ENCODE data around the gene KCNK3.

DNA sequence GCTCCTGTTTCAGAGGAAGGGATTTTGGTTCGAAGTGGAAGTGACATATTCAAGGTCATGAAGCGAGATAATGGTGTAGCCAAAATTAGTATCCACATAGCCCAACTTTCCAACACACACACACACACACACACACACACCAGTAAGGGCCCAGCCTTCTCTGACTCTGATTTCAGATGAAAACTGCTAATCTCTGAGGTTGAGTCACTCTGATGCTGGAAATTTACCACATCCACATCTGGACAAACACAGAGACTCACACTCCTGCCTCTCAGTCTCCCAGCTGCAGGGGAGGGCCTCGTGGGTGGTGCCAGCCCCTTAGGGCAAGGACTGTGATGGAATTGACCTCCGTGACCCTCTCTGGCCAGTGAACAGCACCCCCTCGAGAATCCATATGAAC, 42.6 kb downstream of the KCNK3 start:
- TF ChIP-seq GATA2 (IDR thresholded peaks at IDR 0.05; ENCODE audit: low read depth, low read length) (no peak), GATA3 (IDR thresholded peaks at IDR 0.05; ENCODE audit: low read depth, low read length) (no peak)

All from SH-SY5Y (cell line).